HEK293T (cell line): ENCODE measurements around the gene ZFYVE16.
"Not testable (repeated sequence)": the region's sequence is repeated elsewhere in the genome, so short reads cannot be mapped to it uniquely, and the experiment has no call there.

Experiments
- CTCF ChIA-PET: fragments of 350-600 bp; formaldehyde crosslinking; extraction: SDS; loops from one replicate; lab custom pipeline; 2021; ENCODE audit warnings: antibody characterized with exemption, inconsistent platforms; lab: Yijun Ruan, JAX
- POLR2A ChIA-PET: fragments of 350-600 bp; formaldehyde crosslinking; extraction: SDS; loops from one replicate; lab custom pipeline; 2020; ENCODE audit warnings: antibody characterized with exemption, inconsistent platforms; lab: Yijun Ruan, JAX
- DNase-seq: peaks from one replicate; pipeline ENCODE4 v3.0.0; 2012; ENCODE audit warnings: mixed read lengths; ENCODE audit errors: extremely low spot score
- ARNT ChIP-seq: fragments of 450-650 bp; IDR thresholded peaks from 2 replicates; pipeline ENCODE4 v1.6.1; 2017; ENCODE audit warnings: mild to moderate bottlenecking
- BHLHE40 ChIP-seq: fragments of 450-650 bp; IDR thresholded peaks from 2 replicates; pipeline ENCODE4 v1.6.1; 2016; ENCODE audit warnings: mild to moderate bottlenecking, moderate library complexity, borderline replicate concordance
- CTBP1 ChIP-seq: fragments of 450-650 bp; IDR thresholded peaks from 2 replicates; pipeline ENCODE4 v1.6.1; 2016; ENCODE audit warnings: borderline replicate concordance
- ELF4 ChIP-seq: fragments of 450-650 bp; IDR thresholded peaks from 2 replicates; pipeline ENCODE4 v1.6.1; 2017; ENCODE audit warnings: antibody characterized with exemption
- FOXA1 ChIP-seq: fragments of 450-650 bp; IDR thresholded peaks from 2 replicates; pipeline ENCODE4 v1.6.1; 2016; ENCODE audit warnings: mild to moderate bottlenecking
- FOXK2 ChIP-seq: fragments of 450-650 bp; IDR thresholded peaks from 2 replicates; pipeline ENCODE4 v1.6.1; 2016; ENCODE audit warnings: mild to moderate bottlenecking
- FOXM1 ChIP-seq: fragments of 450-650 bp; IDR thresholded peaks from 2 replicates; pipeline ENCODE4 v1.6.1; 2017; ENCODE audit warnings: mild to moderate bottlenecking, borderline replicate concordance
- HDGF ChIP-seq: fragments of 450-650 bp; IDR thresholded peaks from 2 replicates; pipeline ENCODE4 v1.6.1; 2017; ENCODE audit warnings: antibody characterized with exemption, borderline replicate concordance
- L3MBTL2 ChIP-seq: fragments of 450-650 bp; conservative IDR thresholded peaks from 2 replicates; pipeline ENCODE4 v1.6.1; 2016; ENCODE audit warnings: mild to moderate bottlenecking
- LEF1 ChIP-seq: fragments of 450-650 bp; IDR thresholded peaks from 2 replicates; pipeline ENCODE4 v1.6.1; 2017; ENCODE audit warnings: mild to moderate bottlenecking, borderline replicate concordance
- NFRKB ChIP-seq: fragments of 450-650 bp; IDR thresholded peaks from 2 replicates; pipeline ENCODE4 v1.6.1; 2016; ENCODE audit warnings: mild to moderate bottlenecking, moderate library complexity
- SP1 ChIP-seq: fragments of 450-650 bp; IDR thresholded peaks from 2 replicates; pipeline ENCODE4 v1.6.1; 2017
- SUZ12 ChIP-seq: fragments of 450-650 bp; IDR thresholded peaks from 2 replicates; pipeline ENCODE4 v1.6.1; 2016; ENCODE audit warnings: mild to moderate bottlenecking
- TARDBP ChIP-seq: fragments of 450-650 bp; IDR thresholded peaks from 2 replicates; pipeline ENCODE4 v1.6.1; 2016
- ZNF384 ChIP-seq: fragments of 450-650 bp; IDR thresholded peaks from 2 replicates; pipeline ENCODE4 v1.6.1; 2016
- TF ChIP-seq, protein P1 (sequence below): fragments of 450-650 bp; IDR thresholded peaks from 2 replicates; pipeline ENCODE4 v1.6.1; 2016

The ZFYVE16 gene

GRCh38 chr5:80411589-80412219 lies 3.8 kb downstream of the ZFYVE16 start:
- ChIA-PET CTCF (no interaction called here), POLR2A (no interaction called here)
- TF ChIP-seq FOXK2 (no peak), L3MBTL2 (no peak), FOXA1 (no peak), TARDBP (no peak)
- TF ChIP-seq, protein P1, sequence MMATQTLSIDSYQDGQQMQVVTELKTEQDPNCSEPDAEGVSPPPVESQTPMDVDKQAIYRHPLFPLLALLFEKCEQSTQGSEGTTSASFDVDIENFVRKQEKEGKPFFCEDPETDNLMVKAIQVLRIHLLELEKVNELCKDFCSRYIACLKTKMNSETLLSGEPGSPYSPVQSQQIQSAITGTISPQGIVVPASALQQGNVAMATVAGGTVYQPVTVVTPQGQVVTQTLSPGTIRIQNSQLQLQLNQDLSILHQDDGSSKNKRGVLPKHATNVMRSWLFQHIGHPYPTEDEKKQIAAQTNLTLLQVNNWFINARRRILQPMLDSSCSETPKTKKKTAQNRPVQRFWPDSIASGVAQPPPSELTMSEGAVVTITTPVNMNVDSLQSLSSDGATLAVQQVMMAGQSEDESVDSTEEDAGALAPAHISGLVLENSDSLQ: no peak
- DNase-seq: no peak

DNA sequence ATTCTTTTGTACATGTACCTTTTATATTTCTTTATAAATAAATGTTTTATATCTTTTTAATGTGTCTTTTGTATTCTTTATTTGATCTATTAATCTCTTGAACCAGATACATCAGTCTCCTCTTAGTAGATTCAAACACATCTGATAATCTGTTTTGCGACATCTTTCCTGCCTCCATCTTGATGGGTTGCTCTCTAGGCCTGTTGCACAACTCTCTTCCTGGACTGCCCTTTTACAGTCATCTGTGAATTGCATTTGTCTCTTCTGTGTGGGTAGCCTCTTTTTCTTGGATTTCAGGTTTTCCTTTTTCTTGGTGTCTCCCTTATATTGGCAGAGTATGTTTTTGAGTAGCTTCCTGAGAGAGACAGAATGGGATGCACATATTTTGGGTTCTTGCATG lies 6.2 kb downstream of the ZFYVE16 start:
- no peak for DNase-seq
- ChIA-PET CTCF (no interaction called here), POLR2A (no interaction called here)
- no peak for TF ChIP-seq FOXK2
- TF ChIP-seq, protein P1: no peak
- no peak for TF ChIP-seq FOXA1
- no peak for TF ChIP-seq SUZ12
- no peak for TF ChIP-seq L3MBTL2
- no peak for TF ChIP-seq HDGF
- no peak for TF ChIP-seq ELF4
- TF ChIP-seq NFRKB: no peak
- no peak for TF ChIP-seq FOXM1
- no peak for TF ChIP-seq ARNT
- no peak for TF ChIP-seq LEF1
- TF ChIP-seq SP1: no peak
- no peak for TF ChIP-seq CTBP1
- no peak for TF ChIP-seq BHLHE40

DNA sequence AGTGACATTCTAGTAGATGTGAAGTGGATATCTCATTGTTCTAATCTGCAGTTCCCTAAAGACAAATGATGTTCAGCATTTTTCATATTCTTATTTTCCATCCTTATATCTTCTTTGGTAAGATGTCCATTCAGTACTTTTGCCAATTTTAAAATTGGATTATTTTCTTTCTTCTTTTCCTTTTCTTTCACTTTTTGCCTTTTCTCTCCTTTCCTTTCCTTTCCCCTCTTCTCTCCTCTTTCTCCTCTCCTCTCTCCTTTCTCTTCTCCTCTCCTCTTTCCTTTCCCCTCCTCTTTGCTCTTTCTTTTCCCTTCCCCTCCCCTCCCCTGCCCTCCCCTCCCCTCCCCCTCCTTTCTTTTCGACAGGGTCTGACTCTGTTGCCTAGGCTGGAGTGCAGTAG lies 10.1 kb downstream of the ZFYVE16 start:
- DNase-seq: no peak
- TF ChIP-seq, protein P1: no peak
- TF ChIP-seq SUZ12: no peak
- no peak for TF ChIP-seq BHLHE40
- TF ChIP-seq FOXA1: no peak
- TF ChIP-seq TARDBP: no peak
- POLR2A ChIA-PET: no interaction called here
- CTCF ChIA-PET: no interaction called here

GRCh38 chr5:80424365-80424764 lies 16.5 kb downstream of the ZFYVE16 start:
- POLR2A ChIA-PET, DNase-seq: not testable (repeated sequence)
- CTCF ChIA-PET: interaction anchor here (0.6 kb wide), 1 partner anchor 209 kb away, joined by 3 read pairs; no protein-coding TSS in a partner anchor

GRCh38 chr5:80435476-80435875 lies 27.6 kb downstream of the ZFYVE16 start:
- TF ChIP-seq SUZ12 (no peak), HDGF (no peak), FOXM1 (no peak), ZNF384 (no peak), L3MBTL2 (no peak), FOXK2 (no peak), NFRKB (no peak), BHLHE40 (no peak), LEF1 (no peak), ARNT (no peak), SP1 (no peak), FOXA1 (no peak)
- TF ChIP-seq, protein P1: no peak
- CTCF ChIA-PET: no interaction called here

GRCh38 chr5:80437326-80437725 lies 29.5 kb downstream of the ZFYVE16 start:
- ChIA-PET CTCF (no interaction called here), POLR2A (no interaction called here)
- DNase-seq: no peak
- no peak for TF ChIP-seq ELF4
- TF ChIP-seq FOXK2: no peak
- no peak for TF ChIP-seq SP1
- no peak for TF ChIP-seq HDGF
- TF ChIP-seq SUZ12: no peak

More at GRCh38 chr5:80435476-80435875, 27.6 kb downstream of the ZFYVE16 start:
- DNase-seq: no peak
- POLR2A ChIA-PET: no interaction called here

DNA sequence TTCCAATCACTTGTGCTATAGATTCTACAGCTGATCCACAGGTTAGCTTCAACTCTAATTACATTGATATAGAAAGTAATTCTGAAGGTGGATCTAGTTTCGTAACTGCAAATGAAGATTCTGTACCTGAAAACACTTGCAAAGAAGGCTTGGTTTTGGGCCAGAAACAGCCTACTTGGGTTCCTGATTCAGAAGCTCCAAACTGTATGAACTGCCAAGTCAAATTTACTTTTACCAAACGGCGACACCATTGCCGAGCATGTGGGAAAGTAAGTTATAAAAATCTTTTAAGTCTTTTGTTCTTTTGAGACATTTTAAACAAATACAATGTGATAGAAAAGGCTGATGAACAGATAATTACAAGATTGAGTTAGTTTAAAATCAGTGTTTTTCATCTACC lies 30.9 kb downstream of the ZFYVE16 start:
- ChIA-PET POLR2A (interaction anchor here (0.7 kb wide), 1 partner anchor 12 kb away, joined by 3 read pairs; no protein-coding TSS in a partner anchor), CTCF (no interaction called here)
- TF ChIP-seq ZNF384: no peak
- TF ChIP-seq, protein P1: no peak
- TF ChIP-seq SUZ12: no peak
- TF ChIP-seq BHLHE40: no peak
- TF ChIP-seq TARDBP: no peak
- no peak for TF ChIP-seq SP1
- TF ChIP-seq ELF4: no peak
- TF ChIP-seq FOXK2: no peak
- TF ChIP-seq FOXM1: no peak
- no peak for TF ChIP-seq ARNT
- no peak for TF ChIP-seq NFRKB
- no peak for TF ChIP-seq HDGF
- no peak for DNase-seq
